ENCODE results near the gene PIP5K1C. TPM values are rescaled to one million over a fixed set of nuclear protein-coding genes. Genes with fewer than 3 reads are reported as not detected.

The PIP5K1C gene
- total RNA-seq, 3 donors from 2014 or later, result 14.6 to 15.7 (median 15.7) TPM

DNA sequence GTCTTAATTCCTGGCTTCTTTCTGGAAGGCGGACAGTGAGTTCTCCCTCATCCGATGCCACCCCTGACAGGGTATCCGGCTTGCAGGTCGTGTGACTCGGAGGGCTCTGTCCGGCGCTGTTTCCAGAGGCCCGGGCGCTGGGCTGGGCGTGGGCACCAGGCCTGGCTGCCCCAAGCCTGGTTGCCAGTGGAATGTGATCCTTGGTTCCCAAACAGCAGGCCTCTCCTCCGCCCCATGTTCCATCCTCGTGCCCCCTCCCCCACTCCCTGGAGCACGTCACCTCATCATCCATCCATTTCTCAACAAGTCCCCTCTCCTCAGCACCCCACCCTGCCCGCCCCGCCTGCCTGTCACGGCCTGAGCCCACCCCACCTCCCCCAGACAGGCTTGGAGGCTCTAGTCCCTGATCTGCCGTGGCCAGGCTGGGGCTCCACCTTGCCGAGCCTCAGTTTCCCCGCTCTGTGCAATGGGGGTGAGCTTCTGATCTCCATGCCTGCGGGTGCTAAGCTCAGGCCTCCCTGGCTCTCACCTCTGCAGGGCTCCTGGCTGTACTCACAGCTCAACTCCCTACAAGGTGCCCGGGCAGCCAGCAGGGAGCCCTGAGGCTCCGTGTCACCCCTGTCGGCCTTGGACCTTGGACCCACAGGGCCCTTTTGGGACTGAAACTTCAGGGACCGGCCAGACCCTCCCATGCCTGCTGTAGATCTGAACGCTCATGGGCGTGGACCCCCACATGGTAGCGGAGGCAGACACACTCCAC is 95.9 kb downstream of the PIP5K1C start:
- TF ChIP-seq POLR2AphosphoS5 (IDR thresholded peaks at IDR 0.05), result no peak
- no peak for TF ChIP-seq POLR2A (IDR thresholded peaks at IDR 0.05)
- TF ChIP-seq, protein P1, sequence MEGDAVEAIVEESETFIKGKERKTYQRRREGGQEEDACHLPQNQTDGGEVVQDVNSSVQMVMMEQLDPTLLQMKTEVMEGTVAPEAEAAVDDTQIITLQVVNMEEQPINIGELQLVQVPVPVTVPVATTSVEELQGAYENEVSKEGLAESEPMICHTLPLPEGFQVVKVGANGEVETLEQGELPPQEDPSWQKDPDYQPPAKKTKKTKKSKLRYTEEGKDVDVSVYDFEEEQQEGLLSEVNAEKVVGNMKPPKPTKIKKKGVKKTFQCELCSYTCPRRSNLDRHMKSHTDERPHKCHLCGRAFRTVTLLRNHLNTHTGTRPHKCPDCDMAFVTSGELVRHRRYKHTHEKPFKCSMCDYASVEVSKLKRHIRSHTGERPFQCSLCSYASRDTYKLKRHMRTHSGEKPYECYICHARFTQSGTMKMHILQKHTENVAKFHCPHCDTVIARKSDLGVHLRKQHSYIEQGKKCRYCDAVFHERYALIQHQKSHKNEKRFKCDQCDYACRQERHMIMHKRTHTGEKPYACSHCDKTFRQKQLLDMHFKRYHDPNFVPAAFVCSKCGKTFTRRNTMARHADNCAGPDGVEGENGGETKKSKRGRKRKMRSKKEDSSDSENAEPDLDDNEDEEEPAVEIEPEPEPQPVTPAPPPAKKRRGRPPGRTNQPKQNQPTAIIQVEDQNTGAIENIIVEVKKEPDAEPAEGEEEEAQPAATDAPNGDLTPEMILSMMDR (IDR thresholded peaks at IDR 0.05), result no peak
- Histone ChIP-seq H3K27me3 (no peaks in the 10 kb centered on the region), H3K27ac (no peak overlapping the region), H3K36me3 (no peaks in the 10 kb centered on the region), H3K4me3 (peak overlapping the region in 1 of 3 donors; percentile 11), H3K4me1 (peaks cover 0 to 7% of the 10 kb centered on the region in 2 donors), H3K9me3 (no peaks in the 10 kb centered on the region)
- intact Hi-C loops (cut with DNase I; ENCODE audit: low total_unique reads), result no loop called here
- no peak for DNase-seq (ENCODE audit: low spot score in 2 of 2)

DNA sequence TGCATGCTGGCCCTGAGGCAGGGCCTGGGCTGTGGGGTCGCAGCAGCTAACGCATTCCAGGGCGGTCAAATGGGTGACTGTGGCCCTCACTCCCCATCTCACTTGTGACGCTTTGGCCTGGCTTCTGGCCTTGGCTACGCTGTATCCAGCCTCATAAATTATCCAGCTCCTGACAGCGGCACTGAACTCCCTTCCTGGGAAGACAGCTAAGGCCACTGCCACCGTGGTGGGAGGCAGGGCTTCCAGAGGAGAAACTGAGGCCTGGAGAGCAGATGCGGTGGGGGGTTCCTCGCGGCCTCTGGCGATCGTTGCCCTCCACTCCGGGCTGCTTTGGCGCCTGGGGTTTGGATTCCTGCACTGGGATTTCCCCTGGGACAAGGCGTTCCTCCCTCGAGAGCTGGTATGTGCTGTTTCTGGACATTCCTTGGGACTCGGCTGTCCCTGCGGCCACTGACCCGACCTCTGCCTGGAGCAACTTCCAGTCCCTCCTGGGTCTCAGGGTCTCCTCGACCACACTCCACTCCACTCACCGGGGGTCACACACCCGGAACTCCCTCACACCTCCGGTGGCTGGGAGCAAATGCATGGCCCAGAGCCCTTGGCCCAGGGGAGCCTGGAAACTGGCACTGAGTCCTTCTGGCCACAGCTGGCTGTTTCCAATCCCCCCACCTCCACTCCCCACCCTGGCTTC is 97.0 kb downstream of the PIP5K1C start:
- peaks cover 0 to 7% of the 10 kb centered on the region in 2 donors for H3K4me1 ChIP-seq
- no peaks in the 10 kb centered on the region for H3K27me3 ChIP-seq
- no peak overlapping the region for H3K27ac ChIP-seq
- intact Hi-C loops (cut with DNase I; ENCODE audit: low total_unique reads), result no loop called here
- H3K9me3 ChIP-seq, result no peaks in the 10 kb centered on the region
- no peak for DNase-seq (ENCODE audit: low spot score in 2 of 2)
- TF ChIP-seq POLR2A (IDR thresholded peaks at IDR 0.05) (no peak), POLR2AphosphoS5 (IDR thresholded peaks at IDR 0.05) (no peak)
- TF ChIP-seq, protein P1 (IDR thresholded peaks at IDR 0.05), result no peak
- H3K4me3 ChIP-seq, result no peak overlapping the region
- no peaks in the 10 kb centered on the region for H3K36me3 ChIP-seq

DNA sequence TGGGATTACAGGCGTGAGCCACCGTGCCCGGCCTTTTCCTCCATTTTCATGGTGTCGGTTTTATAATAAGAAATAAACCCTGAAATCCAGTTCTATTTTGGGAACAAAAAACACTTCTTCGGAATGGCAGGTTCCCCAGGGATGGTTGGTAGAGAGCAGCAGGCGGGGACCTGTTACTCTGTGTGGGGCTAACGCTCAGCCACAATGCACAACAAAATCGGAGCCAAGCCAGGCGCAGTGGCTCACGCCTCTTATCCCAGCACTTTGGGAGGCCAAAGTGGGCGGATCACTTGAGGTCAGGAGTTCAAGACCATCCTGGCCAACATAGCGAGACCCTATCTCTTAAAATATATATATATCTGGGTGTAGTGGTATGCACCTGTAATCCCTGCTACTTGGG is 99.2 kb downstream of the PIP5K1C start:
- Histone ChIP-seq H3K27me3 (no peaks in the 10 kb centered on the region), H3K36me3 (no peaks in the 10 kb centered on the region), H3K9me3 (no peaks in the 10 kb centered on the region), H3K27ac (no peak overlapping the region), H3K4me3 (no peak overlapping the region), H3K4me1 (no peaks in the 10 kb centered on the region)
- intact Hi-C loops (cut with DNase I; ENCODE audit: low total_unique reads), result no loop called here
- TF ChIP-seq, protein P1 (IDR thresholded peaks at IDR 0.05), result no peak
- TF ChIP-seq POLR2A (IDR thresholded peaks at IDR 0.05) (no peak), POLR2AphosphoS5 (IDR thresholded peaks at IDR 0.05) (no peak)
- DNase-seq (ENCODE audit: low spot score in 2 of 2), result no peak

DNA sequence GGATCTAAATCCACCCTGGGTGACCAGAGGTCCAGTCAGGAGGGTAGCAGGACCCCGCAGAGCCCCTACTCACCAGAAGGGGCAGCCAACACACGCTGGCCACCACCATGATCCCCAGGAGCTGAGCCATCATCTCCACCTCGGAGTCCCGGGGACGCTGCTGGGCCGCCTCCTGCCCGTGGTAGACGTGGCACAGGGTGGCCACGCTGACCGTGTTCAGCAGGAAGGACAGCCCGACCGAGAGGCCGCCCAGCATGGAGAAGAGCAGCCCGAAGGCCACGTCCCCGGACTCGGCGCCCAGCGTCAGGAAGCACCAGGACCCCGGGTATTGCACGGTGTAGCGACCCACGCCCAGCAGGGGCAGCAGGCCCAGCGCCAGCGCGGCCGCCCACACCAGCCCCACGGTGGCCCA is 100.5 kb downstream of the PIP5K1C start:
- no peaks in the 10 kb centered on the region for H3K9me3 ChIP-seq
- no peak for TF ChIP-seq POLR2A (IDR thresholded peaks at IDR 0.05)
- TF ChIP-seq, protein P1 (IDR thresholded peaks at IDR 0.05), result no peak
- TF ChIP-seq POLR2AphosphoS5 (IDR thresholded peaks at IDR 0.05), result no peak
- intact Hi-C loops (cut with DNase I; ENCODE audit: low total_unique reads), result no loop called here
- no peaks in the 10 kb centered on the region for H3K4me1 ChIP-seq
- no peak for DNase-seq (ENCODE audit: low spot score in 2 of 2)
- H3K27ac ChIP-seq, result no peak overlapping the region
- H3K36me3 ChIP-seq, result no peaks in the 10 kb centered on the region
- H3K4me3 ChIP-seq, result no peak overlapping the region
- no peaks in the 10 kb centered on the region for H3K27me3 ChIP-seq

DNA sequence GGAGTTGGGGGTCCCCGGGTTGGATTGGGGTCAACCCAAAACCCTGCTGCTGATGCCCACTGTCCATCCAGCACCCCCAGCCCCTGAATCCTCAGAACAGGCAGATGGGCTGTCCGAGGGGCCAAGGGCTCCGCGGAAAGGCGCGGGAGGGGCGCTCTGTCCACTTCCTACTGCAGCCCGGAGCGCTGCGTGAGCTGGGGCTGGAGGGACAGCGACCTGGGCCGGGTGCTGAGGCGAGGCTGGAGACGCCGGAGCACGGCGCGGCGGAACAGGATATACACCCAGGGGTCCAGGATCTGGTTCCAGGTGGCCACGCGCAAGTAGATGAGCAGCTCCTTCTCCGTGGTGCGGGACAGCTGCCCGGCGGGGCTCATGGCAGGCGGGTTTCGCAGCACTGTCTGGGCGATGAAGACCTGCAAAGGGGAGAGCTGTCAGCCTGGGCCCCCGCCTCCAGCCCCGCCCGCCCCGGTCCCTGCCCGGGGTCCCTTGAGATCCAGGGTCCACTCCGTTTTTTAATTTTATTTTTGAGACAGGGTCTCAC is 104.7 kb downstream of the PIP5K1C start:
- no peak for TF ChIP-seq POLR2AphosphoS5 (IDR thresholded peaks at IDR 0.05)
- no peak for TF ChIP-seq POLR2A (IDR thresholded peaks at IDR 0.05)
- TF ChIP-seq, protein P1 (IDR thresholded peaks at IDR 0.05), result no peak
- no peak for DNase-seq (ENCODE audit: low spot score in 2 of 2)
- H3K36me3 ChIP-seq, result no peaks in the 10 kb centered on the region
- no peaks in the 10 kb centered on the region for H3K4me1 ChIP-seq
- no peak overlapping the region for H3K27ac ChIP-seq
- no peak overlapping the region for H3K4me3 ChIP-seq
- intact Hi-C loops (cut with DNase I; ENCODE audit: low total_unique reads), result no loop called here
- no peaks in the 10 kb centered on the region for H3K9me3 ChIP-seq
- H3K27me3 ChIP-seq, result no peaks in the 10 kb centered on the region

Measured in breast epithelium (tissue), 4 donors.